Measurements from ENCODE around the gene PPP6R2. TPM values are rescaled to one million over a fixed set of nuclear protein-coding genes. Genes with fewer than 3 reads are reported as not detected.

Gene PPP6R2
- total RNA-seq, 1 experiment from 2014 or later: 61.3 TPM

GRCh38 chr22:50313600-50313999 lies 29.5 kb upstream of the PPP6R2 start:
- Histone ChIP-seq H4K20me1 (ENCODE audit: insufficient read depth) (no peaks in the 10 kb centered on the region), H3K27ac (ENCODE audit: low read depth, low read length) (no peak overlapping the region; the same call in 1 of the 2 replicates), H3K79me2 (ENCODE audit: insufficient read depth, low read length) (no peaks in the 10 kb centered on the region), H2AFZ (ENCODE audit: low read depth, low read length, poor library complexity, severe bottlenecking) (no peak overlapping the region), H3K9ac (ENCODE audit: low read length) (no peak overlapping the region), H3K9me2 (ENCODE audit: insufficient read depth) (no peaks in the 10 kb centered on the region), H3K4me1 (ENCODE audit: control insufficient read depth in 1 of 2, insufficient read depth in 2 of 2, low read length in 2 of 2) (peaks cover 0 to 21% of the 10 kb centered on the region in 2 experiments; a peak in 3 of 4 replicates), H3K27me3 (ENCODE audit: insufficient read depth, low read length) (no peaks in the 10 kb centered on the region), H3K9me3 (ENCODE audit: control insufficient read depth in 1 of 2, insufficient read depth in 1 of 2, low read depth in 1 of 2, low read length in 2 of 2) (no peaks in the 10 kb centered on the region), H3K36me3 (ENCODE audit: control insufficient read depth in 1 of 2, insufficient read depth in 2 of 2, low read length in 2 of 2) (no peaks in the 10 kb centered on the region), H3K4me2 (ENCODE audit: low read length) (peak overlapping the region; percentile 33; the same call in 1 of the 2 replicates), H3K4me3 (replicated peaks in 1 of 2; ENCODE audit: low read depth in 1 of 2, low read length in 2 of 2) (no peak overlapping the region)
- no peak for ATAC-seq
- intact Hi-C loops (cut with micrococcal nuclease): no loop called here
- ChIA-PET CTCF (no interaction called here), RAD21 (ENCODE audit: low non-redundant PET in 1 of 2, low total read pairs in 2 of 2, uncharacterized antibody in 2 of 2, unreplicated experiment in 2 of 2) (no interaction called here), POLR2A (no interaction called here)
- no peak for DNase-seq (ENCODE audit: low read depth, low spot score)
- BruUV-seq (replicated peaks): no TSS peak
- no peak for TF ChIP-seq ZNF274 (IDR thresholded peaks at IDR 0.05; ENCODE audit: low read depth, low read length)
- TF ChIP-seq EGR1 (IDR thresholded peaks at IDR 0.05; ENCODE audit: low read depth): no peak
- no peak for TF ChIP-seq ZBTB33 (IDR thresholded peaks at IDR 0.05; ENCODE audit: extremely low read depth, insufficient replicate concordance, low read length)
- no peak for TF ChIP-seq ELF1 (IDR thresholded peaks at IDR 0.05; ENCODE audit: borderline replicate concordance, low read depth)
- TF ChIP-seq, protein P1, sequence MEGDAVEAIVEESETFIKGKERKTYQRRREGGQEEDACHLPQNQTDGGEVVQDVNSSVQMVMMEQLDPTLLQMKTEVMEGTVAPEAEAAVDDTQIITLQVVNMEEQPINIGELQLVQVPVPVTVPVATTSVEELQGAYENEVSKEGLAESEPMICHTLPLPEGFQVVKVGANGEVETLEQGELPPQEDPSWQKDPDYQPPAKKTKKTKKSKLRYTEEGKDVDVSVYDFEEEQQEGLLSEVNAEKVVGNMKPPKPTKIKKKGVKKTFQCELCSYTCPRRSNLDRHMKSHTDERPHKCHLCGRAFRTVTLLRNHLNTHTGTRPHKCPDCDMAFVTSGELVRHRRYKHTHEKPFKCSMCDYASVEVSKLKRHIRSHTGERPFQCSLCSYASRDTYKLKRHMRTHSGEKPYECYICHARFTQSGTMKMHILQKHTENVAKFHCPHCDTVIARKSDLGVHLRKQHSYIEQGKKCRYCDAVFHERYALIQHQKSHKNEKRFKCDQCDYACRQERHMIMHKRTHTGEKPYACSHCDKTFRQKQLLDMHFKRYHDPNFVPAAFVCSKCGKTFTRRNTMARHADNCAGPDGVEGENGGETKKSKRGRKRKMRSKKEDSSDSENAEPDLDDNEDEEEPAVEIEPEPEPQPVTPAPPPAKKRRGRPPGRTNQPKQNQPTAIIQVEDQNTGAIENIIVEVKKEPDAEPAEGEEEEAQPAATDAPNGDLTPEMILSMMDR (IDR thresholded peaks at IDR 0.05 in 2 of 3, conservative IDR thresholded peaks at IDR 0.05 in 1 of 3; ENCODE audit: borderline replicate concordance in 1 of 3, insufficient read depth in 1 of 3, low read depth in 2 of 3, low read length in 2 of 3): no peak
- no peak for TF ChIP-seq REST (IDR thresholded peaks at IDR 0.05; ENCODE audit: low read depth)
- no peak for TF ChIP-seq MAX (IDR thresholded peaks at IDR 0.05)
- no peak for TF ChIP-seq SIN3A (IDR thresholded peaks at IDR 0.05; ENCODE audit: low read depth)
- no peak for TF ChIP-seq CEBPB (IDR thresholded peaks at IDR 0.05; ENCODE audit: low read depth)
- no peak for TF ChIP-seq SP1 (IDR thresholded peaks at IDR 0.05; ENCODE audit: low read depth)
- no peak for TF ChIP-seq EZH2 (IDR thresholded peaks at IDR 0.05)
- TF ChIP-seq RAD21 (IDR thresholded peaks at IDR 0.05; ENCODE audit: low read depth): no peak
- TF ChIP-seq ATF3 (IDR thresholded peaks at IDR 0.05): no peak
- no peak for TF ChIP-seq POLR2A (IDR thresholded peaks at IDR 0.05; ENCODE audit: borderline replicate concordance, extremely low read depth, insufficient read depth, insufficient read length)
- TF ChIP-seq SRF (IDR thresholded peaks at IDR 0.05; ENCODE audit: low read depth): no peak
